ENCODE results near the gene MIOS.

Gene MIOS

GRCh38 chr7:7566651-7567611, at the start of gene MIOS:
TSS of gene MIOS (plus strand) at chr7:7566884. CDS start at chr7:7572476, 5,592 bp downstream.
- DNase-seq = peak; percentile 90

DNA sequence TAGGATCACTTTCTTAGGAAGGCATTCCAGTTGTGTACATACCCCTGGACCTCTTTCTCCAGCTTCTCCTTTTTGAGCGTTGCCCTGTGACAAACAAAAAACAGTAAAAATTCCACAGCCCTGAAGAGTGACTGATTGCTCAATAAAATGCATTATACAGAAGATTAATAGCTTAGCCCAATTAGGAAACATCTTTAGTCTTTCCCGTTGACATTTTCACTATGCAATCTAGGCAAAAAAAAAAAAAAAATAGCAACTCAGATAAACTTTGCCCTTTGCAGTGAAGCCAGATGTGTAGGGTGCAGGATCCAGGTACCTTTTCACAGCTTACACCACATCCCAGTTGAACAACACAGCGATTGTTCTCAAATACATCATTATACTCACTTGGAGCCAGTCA, 48.9 kb upstream of the MIOS start:
- DNase-seq = no peak

DNA sequence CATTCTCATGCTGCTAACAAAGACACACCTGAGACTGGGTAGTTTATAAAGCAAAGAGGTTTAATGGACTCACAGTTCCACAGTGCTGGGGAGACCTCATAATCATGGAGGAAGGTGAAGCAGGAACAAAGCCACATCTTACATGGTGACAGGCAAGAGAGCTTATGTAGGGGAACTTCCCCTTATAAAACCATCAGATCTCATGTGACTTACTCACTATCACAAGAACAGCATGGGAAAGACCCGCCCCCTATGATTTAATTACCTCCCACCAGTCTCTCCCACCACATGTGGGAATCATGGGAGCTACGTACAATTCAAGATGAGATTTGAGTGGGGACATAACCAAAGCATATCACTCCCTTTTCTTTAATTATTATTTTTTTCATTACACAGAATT, 47.6 kb upstream of the MIOS start:
- no peak for DNase-seq

DNA sequence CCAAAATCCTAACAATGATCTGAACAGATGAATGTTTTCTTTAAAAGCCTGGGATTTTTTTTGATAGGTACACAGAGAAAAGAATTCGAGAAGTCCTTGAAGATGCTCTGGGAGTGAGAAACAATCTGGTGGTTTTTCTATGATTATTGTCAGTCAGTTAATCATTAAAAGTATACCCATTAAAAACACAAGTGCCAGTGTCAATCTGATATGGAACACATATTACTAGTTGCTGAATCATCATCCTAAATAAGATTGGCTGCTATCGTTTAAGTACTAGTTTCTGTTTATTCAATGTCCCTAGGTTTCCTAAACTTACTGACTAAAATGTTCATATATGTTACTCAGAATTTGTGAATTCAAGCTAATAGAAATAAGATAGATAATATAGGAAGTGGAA, 47.2 kb upstream of the MIOS start:
- DNase-seq = no peak

- DNase-seq = no peak
These were observed 45.4 kb upstream of the MIOS start for GRCh38 chr7:7521259-7521658.

GRCh38 chr7:7522421-7522820, 44.3 kb upstream of the MIOS start:
- no peak for DNase-seq

- no peak for DNase-seq
These were observed 42.6 kb upstream of the MIOS start for GRCh38 chr7:7524121-7524520.

- DNase-seq = no peak
These were observed 40.7 kb upstream of the MIOS start for GRCh38 chr7:7526006-7526405.

- no peak for DNase-seq
These were observed 39.6 kb upstream of the MIOS start for GRCh38 chr7:7527047-7527446.

- no peak for DNase-seq
These were observed 37.4 kb upstream of the MIOS start for GRCh38 chr7:7529328-7529727.

DNA sequence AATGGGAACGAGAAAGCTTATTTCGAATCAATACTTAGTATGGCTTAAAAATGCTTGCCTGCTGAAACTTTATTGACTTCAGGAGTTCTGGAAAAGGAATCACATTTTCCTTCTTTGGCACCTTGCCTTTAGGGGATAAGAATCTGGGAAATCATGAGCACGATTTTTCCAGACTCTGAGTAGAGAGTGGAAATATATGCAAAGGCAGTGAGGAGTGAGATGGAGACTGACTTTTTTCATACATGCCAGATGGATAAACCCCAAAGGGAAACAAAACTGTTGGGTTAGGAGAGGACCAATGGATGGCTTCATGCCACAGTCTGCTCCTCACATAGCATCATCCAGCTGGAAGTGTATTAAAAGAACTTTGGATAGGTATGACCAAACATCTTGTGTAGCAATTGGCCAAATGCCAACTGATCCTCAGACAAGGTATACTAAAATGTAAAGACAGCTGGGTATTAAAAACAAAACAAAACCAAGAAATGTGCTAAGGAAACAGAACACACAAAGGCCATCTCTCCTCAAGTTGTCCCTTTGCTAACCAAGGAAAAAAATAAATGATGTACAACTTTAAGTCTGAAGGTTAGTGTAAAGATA, 32.8 kb upstream of the MIOS start:
- DNase-seq = no peak

DNA sequence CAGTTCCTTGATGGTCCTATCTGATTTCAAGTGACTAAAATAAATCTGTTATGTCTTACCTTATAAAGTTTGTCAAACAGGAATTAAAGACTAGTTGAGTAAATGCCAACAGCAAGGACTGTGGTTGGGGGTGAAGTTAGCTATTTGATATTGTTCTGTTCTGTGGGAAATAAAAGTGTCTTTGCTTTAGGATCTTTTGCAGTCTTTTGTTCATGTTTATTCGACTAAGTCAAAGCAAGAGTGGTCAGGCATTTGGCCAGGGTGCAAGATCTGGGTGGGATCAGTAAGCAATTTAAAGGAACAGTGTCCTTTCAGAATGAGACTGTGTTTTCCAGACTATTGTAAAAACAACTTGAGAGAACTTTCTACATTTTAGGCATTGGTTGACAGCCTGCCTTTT, 31.0 kb upstream of the MIOS start, which contains the start of gene COL28A1:
Gene COL28A1 (minus strand): TSS at position 183 of the 400 bp plus-strand sequence. CDS start 2,998 bp downstream, outside the sequence.
- DNase-seq = no peak

DNA sequence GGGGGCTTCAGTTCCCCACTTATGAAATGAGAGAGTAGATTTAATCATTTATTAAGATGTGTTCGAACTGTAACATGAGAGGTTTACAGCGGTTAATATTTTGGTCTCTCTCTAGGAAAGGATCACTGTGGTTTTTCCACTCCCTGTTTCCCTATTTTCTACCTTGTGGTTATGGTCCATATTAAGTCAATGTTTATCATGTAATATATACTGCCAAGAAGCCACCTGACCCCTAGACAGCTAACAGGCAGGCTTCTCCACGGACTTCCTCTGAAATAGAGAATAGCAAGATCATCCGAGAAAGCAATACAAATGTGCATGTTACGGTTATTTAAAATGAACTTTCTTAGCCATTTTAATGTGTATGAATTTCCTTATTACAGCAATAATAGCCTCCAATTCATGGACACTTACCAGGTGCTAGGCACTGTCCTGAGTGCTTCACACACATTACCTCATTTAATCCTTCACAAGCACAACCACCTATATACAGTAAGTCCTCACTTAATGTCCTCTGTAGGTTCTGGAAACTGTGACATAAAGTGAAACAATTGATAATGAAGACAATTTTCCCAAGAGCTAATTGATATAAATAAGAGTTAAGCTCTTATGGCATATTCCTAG, 30.2 kb upstream of the MIOS start:
- DNase-seq = no peak

- DNase-seq = no peak
These were observed 29.0 kb upstream of the MIOS start for GRCh38 chr7:7537711-7538110.

- DNase-seq = no peak
These were observed 27.5 kb upstream of the MIOS start for GRCh38 chr7:7539152-7539551.

GRCh38 chr7:7539711-7540110, 27.0 kb upstream of the MIOS start:
- DNase-seq = no peak

DNA sequence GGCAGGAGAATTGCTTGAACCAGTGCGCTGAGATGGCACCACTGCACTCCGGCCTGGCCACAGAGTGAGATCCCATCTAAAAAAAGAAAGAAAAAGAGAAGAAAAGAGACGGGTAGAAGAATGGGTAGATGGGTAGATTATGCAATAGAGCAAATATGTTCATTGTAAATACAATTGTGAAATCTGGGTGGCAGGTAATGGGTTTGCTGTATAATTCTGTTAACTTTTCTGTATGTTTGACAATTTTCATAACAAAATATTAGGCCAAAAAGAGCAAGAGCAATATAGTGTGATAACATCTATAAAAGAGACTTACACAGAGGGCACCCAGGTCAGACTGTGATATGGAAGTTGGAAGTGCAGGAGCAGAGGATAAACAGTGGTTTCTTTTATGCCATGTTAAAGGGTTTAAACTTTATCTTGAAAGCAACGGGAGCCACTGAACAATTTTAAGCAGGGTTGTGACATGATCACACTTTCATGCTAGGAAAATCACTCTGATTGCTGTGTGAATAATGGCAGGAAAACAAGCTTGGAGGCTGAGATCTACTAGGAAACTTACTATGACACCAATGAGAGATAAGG, 24.3 kb upstream of the MIOS start:
- no peak for DNase-seq

DNA sequence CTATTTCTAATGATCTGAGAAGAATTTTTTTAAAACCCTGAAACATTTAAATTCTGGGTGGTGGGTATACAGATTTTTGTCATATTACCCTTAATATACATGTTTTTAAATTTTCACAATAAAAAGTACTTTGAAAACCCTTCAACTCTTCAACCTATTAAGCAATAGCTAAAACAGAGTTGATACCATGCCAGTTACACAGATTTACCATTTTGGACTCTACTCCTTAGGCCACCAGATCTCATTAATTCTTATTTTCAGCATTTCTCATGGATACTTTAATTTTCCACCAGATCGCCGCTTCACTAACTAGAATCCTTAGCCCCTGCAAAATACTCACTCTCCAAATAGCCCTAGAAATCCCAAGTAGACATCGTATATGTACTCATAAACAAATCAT, 18.3 kb upstream of the MIOS start:
- no peak for DNase-seq

DNA sequence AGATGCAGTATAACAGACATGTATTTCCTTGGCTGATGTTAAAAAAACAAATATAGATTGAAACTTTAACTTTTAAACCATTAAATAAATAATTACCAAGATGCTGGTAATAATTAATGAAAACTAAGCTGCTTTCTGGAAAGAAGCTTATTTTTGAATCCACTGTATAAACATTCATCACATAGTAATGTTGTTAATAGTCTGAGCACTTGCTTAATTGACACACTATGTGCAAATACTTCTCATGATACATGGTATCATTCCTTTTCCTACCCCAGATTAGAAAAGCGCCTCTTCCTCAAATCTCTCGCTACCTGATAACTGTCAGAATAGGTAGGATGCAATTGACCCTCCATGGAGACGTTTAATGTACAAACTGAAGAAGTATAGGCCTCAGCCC, 16.0 kb upstream of the MIOS start:
- no peak for DNase-seq

DNA sequence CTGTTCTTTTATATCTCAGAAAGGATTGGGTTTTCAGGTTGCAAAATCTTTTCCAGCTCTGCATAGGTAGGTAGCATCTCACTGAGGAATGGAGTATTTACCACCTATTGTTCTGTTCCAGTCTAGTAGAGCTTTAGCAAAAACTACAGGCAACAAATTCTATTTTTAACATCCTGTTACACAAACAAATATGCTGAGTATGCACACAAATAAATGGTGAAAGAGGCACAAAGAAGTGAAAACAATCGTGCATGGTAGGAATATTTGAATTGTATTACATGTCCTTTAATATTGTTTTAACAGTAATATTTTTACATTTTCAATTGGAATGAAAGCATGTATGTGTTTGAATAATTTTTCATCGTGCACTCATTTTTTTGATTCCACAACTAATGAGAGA, 14.5 kb upstream of the MIOS start:
- no peak for DNase-seq

- no peak for DNase-seq
These were observed 13.3 kb upstream of the MIOS start for GRCh38 chr7:7553386-7553785.

DNA sequence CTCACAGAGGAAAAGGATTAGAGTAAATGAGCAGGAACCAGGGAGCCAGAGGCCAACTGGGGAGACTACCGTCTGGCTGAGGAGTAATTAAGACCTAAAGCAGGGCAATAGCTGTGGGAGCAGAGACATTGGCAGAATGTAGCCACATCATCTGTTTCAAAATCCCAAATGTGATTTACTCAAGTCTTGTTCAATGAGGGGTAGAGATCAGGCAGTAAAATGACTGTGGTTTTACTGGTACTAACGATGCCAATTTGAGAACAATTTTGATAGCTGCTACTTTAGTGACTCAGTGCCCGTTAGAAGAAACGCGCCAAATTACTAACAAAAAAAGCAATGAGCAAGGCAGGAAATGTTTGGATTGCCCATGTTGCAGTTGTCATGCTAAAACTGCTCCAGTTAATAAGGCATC, 12.7 kb upstream of the MIOS start:
- DNase-seq = no peak
